Kidney (tissue), 14 donors: Measurements from ENCODE around the gene SAP130. TPM values are rescaled to one million over a fixed set of nuclear protein-coding genes. Genes with fewer than 3 reads are reported as not detected.

Experiments used
- DNase-seq, 5 donors: peaks; one replicate each; pipeline ENCODE4 v3.0.0-alpha.2; 2013 to 2020
- FAIRE-seq: peaks from 2 replicates; lab custom pipeline; 2012; peaks lifted over from hg19 to GRCh38; lab: Jason Lieb, UNC
- H3K27ac ChIP-seq, 2 donors: one replicate each; pipeline ENCODE4 v1.7.0; 2013; ENCODE audit warnings: low read depth in 2 of 2, low read length in 2 of 2, inconsistent platforms in 1 of 2
- H3K27me3 ChIP-seq: one replicate; pipeline ENCODE4 v1.7.1; 2013; ENCODE audit warnings: low read length, inconsistent platforms; ENCODE audit not compliant: control insufficient read depth, insufficient read depth
- H3K36me3 ChIP-seq, 3 donors: one replicate each; pipeline versions ENCODE4 v1.7.0 to v1.7.1; 2013; ENCODE audit warnings: low read length in 3 of 3, control low read depth in 1 of 3, inconsistent platforms in 1 of 3; ENCODE audit not compliant: insufficient read depth in 3 of 3, control insufficient read depth in 2 of 3
- H3K4me1 ChIP-seq, 3 donors: one replicate each; pipeline versions ENCODE4 v1.7.0 to v1.7.1; 2013; ENCODE audit warnings: low read length in 3 of 3, inconsistent platforms in 1 of 3, low read depth in 1 of 3; ENCODE audit not compliant: control insufficient read depth in 2 of 3, insufficient read depth in 2 of 3
- H3K4me3 ChIP-seq, 3 donors: one replicate each; pipeline versions ENCODE4 v1.7.0 to v1.8.1; 2013; ENCODE audit warnings: low read length in 3 of 3, control low read depth in 1 of 3, inconsistent platforms in 1 of 3
- H3K9ac ChIP-seq, 3 donors: one replicate each; pipeline versions ENCODE4 v1.7.0 to v1.7.1; 2013; ENCODE audit warnings: low read length in 3 of 3, control low read depth in 1 of 3, inconsistent platforms in 1 of 3
- H3K9me3 ChIP-seq, 3 donors: one replicate each; pipeline versions ENCODE4 v1.7.0 to v1.7.1; 2013; ENCODE audit warnings: low read length in 3 of 3, control low read depth in 1 of 3, inconsistent platforms in 1 of 3; ENCODE audit not compliant: control insufficient read depth in 2 of 3, insufficient read depth in 1 of 3
- CTCF ChIP-seq: IDR thresholded peaks from 3 replicates; pipeline ENCODE4 v1.5.1; 2012; ENCODE audit warnings: mild to moderate bottlenecking, moderate library complexity, borderline replicate concordance; ENCODE audit not compliant: insufficient read depth; ENCODE audit errors: extremely low read depth
- intact Hi-C: fragments of 100-400 bp; cut with DNase I; formaldehyde crosslinking; loops from one replicate; pipeline ENCODE4 v1.11.1; 2022
- polyA plus RNA-seq: library from polyadenylated mRNA; stranded (reverse); fragments of 350-450 nt; fragmentation: Illumina TruSeq; extraction: RNeasy Lipid Tissue Mini Kit (QIAGEN cat#74804); gene quantifications from one replicate; pipeline ENCODE4 v1.2.3, GENCODE V29; 2014; ENCODE audit warnings: low read depth, low replicate concordance; ENCODE audit not compliant: insufficient read depth
- total RNA-seq: library from RNA; stranded (reverse); fragmentation: NEBNext Ultra II Directional; extraction: Animal tissue kit (Norgen Biotek cat#: 25700); gene quantifications from one replicate; pipeline ENCODE4 v1.2.1, GENCODE V29; 2021
- donor health status: control.
- donor health status: control.
- donor health status: control.
- donor health status: control.
- donor health status: control.
- donor health status: DM: yes; HTN: yes; CAD: no.
- donor health status: Normal renal cell carcinoma (clear cell type).

Gene SAP130
- total and polyA plus RNA-seq, 2 donors from 2014 or later: 6.2 to 17.5 TPM

DNA sequence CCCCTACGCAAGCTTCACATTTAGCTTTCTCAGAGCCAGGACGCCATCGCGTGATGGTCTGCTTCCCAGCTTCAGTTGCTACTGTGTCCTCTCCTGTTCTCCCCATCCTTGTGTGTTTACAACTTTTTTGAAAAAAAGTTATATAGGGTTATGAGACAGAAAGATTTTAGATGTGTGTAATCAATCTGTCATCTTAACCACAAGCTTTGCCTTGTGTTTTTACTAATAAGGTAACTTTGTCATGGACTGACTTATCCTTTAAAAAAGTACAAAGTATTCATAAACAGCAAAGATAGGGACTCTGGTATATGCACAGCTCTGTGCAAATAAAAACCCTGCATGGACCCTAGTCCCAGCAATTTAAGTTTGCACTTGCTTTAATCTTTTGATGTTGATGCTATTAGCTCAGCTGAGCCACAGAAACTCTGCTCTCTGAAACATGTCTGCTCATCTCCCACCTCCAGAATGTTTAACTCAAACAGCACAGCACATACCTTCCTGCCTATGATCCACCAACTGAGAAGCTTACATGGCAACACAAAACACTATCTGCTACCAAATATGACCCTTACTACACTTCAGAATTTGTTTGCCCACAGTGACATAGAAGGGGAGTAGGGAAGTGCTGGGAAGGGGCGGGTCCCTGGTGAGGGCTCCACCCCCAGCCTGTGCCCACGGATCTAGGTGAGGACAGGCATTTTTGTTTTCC lies 42.7 kb downstream of the SAP130 start:
- Histone ChIP-seq H3K9ac (no peak overlapping the region), H3K27me3 (no peaks in the 10 kb centered on the region), H3K36me3 (peaks cover 11 to 51% (median 46%) of the 10 kb centered on the region in 3 donors), H3K4me3 (no peak overlapping the region), H3K4me1 (no peaks in the 10 kb centered on the region), H3K27ac (no peak overlapping the region), H3K9me3 (no peaks in the 10 kb centered on the region)
- FAIRE-seq (no peak), DNase-seq (no peak)
- no peak for TF ChIP-seq CTCF
- intact Hi-C loops: no loop called here

GRCh38 chr2:127984551-127984950 lies 43.3 kb downstream of the SAP130 start:
- H3K27me3 ChIP-seq: no peaks in the 10 kb centered on the region
- TF ChIP-seq CTCF: no peak
- DNase-seq (no peak), FAIRE-seq (no peak)
- peaks cover 11 to 50% (median 43%) of the 10 kb centered on the region in 3 donors for H3K36me3 ChIP-seq
- H3K4me3 ChIP-seq: no peak overlapping the region
- no peak overlapping the region for H3K9ac ChIP-seq
- no peaks in the 10 kb centered on the region for H3K9me3 ChIP-seq
- intact Hi-C loops: no loop called here
- no peak overlapping the region for H3K27ac ChIP-seq
- no peaks in the 10 kb centered on the region for H3K4me1 ChIP-seq

GRCh38 chr2:127969446-127969845 lies 58.4 kb downstream of the SAP130 start:
- H3K27me3 ChIP-seq: no peaks in the 10 kb centered on the region
- no peaks in the 10 kb centered on the region for H3K4me1 ChIP-seq
- H3K36me3 ChIP-seq: peaks cover 5 to 12% (median 11%) of the 10 kb centered on the region in 3 donors
- intact Hi-C loops: no loop called here
- H3K27ac ChIP-seq: no peak overlapping the region
- no peak overlapping the region for H3K4me3 ChIP-seq
- FAIRE-seq: no peak
- no peak overlapping the region for H3K9ac ChIP-seq
- TF ChIP-seq CTCF: no peak
- H3K9me3 ChIP-seq: no peaks in the 10 kb centered on the region
- no peak for DNase-seq
